Endothelial cell of umbilical vein (primary cell): Measurements from ENCODE around the gene ABCB4. TPM values are rescaled to one million over a fixed set of nuclear protein-coding genes. Genes with fewer than 3 reads are reported as not detected.

Experiments
- BruUV-seq: library from RNA; stranded (reverse); fragments of 400-500 nt; replicated peaks from 2 replicates; lab custom pipeline; 2021; lab: Mats Ljungman, UMichigan
- CTCF ChIA-PET: fragments of 300-600, 350-600 bp; sonication (Branson Sonifier 250); formaldehyde crosslinking; loops from one replicate; lab custom pipeline; 2021; ENCODE audit warnings: antibody characterized with exemption, inconsistent platforms; lab: Charles Lee
- POLR2A ChIA-PET: fragments of 300-600, 350-600 bp; sonication (Branson Sonifier 250); formaldehyde crosslinking; loops from one replicate; lab custom pipeline; 2021; ENCODE audit warnings: antibody characterized with exemption, inconsistent platforms; lab: Charles Lee
- DNase-seq: peaks from one replicate; pipeline ENCODE4 v3.0.0-alpha.2; 2011; ENCODE audit warnings: low read depth, low spot score
- FAIRE-seq: peaks from 2 replicates; lab custom pipeline; 2011; peaks lifted over from hg19 to GRCh38; lab: Jason Lieb, UNC
- H2AFZ ChIP-seq: 2 replicates; pipeline ENCODE4 v1.6.0; 2012; ENCODE audit warnings: low read depth, low read length, control low read depth, inconsistent platforms
- H3K27ac ChIP-seq: 2 replicates; pipeline ENCODE4 v1.5.1; 2011; ENCODE audit warnings: low read depth, mild to moderate bottlenecking, control low read depth, low read length, moderate library complexity; ENCODE audit not compliant: insufficient read depth
- H3K27me3 ChIP-seq, 2 experiments: 2 replicates each; pipeline versions ENCODE4 v1.6.0 to v1.6.1; 2011; ENCODE audit warnings: low read length in 2 of 2, mixed read lengths in 1 of 2; ENCODE audit not compliant: control insufficient read depth in 2 of 2, insufficient read depth in 2 of 2
- H3K36me3 ChIP-seq, 2 experiments: 2 replicates in 1 of 2; 3 replicates in 1 of 2; pipeline ENCODE4 v1.5.1; 2011; ENCODE audit warnings: low read length in 2 of 2, mild to moderate bottlenecking in 1 of 2, moderate library complexity in 1 of 2; ENCODE audit not compliant: control insufficient read depth in 2 of 2, insufficient read depth in 2 of 2; ENCODE audit errors: extremely low read depth in 1 of 2
- H3K4me1 ChIP-seq: 3 replicates; pipeline ENCODE4 v1.5.1; 2011; ENCODE audit warnings: mild to moderate bottlenecking, low read length; ENCODE audit not compliant: control insufficient read depth, insufficient read depth; ENCODE audit errors: extremely low read depth
- H3K4me2 ChIP-seq: 2 replicates; pipeline ENCODE4 v1.6.1; 2011; ENCODE audit warnings: low read length, control low read depth, mixed read lengths; ENCODE audit not compliant: insufficient read depth
- H3K4me3 ChIP-seq, 3 experiments: fragments of 200-600 bp in 1 of 3; sonication (generic), shearing (Covaris generic) in 1 of 3; replicated peaks in 1 of 3; 2 replicates each; pipeline ENCODE4 v1.5.1; 2011 to 2016; ENCODE audit warnings: control low read depth in 3 of 3, low read length in 3 of 3, mild to moderate bottlenecking in 2 of 3, inconsistent platforms in 1 of 3, low read depth in 1 of 3, moderate library complexity in 1 of 3; ENCODE audit not compliant: insufficient read depth in 1 of 3
- H3K79me2 ChIP-seq: 2 replicates; pipeline ENCODE4 v1.6.0; 2012; ENCODE audit warnings: low read length, inconsistent platforms; ENCODE audit not compliant: control insufficient read depth, insufficient read depth
- H3K9ac ChIP-seq: replicated peaks from 2 replicates; pipeline ENCODE3; 2011; ENCODE audit warnings: low read length, control low read depth; ENCODE audit not compliant: insufficient read depth; ENCODE audit errors: extremely low read depth
- H3K9me1 ChIP-seq: replicated peaks from 3 replicates; pipeline ENCODE4 v1.6.0; 2011; ENCODE audit warnings: mild to moderate bottlenecking, low read length; ENCODE audit not compliant: control insufficient read depth, insufficient read depth; ENCODE audit errors: extremely low read depth
- H3K9me3 ChIP-seq: replicated peaks from 2 replicates; pipeline ENCODE4 v1.5.1; 2012; ENCODE audit warnings: low read length, inconsistent platforms; ENCODE audit not compliant: control insufficient read depth, insufficient read depth
- H4K20me1 ChIP-seq: replicated peaks from 2 replicates; pipeline ENCODE3; 2011; ENCODE audit warnings: mild to moderate bottlenecking, low read length; ENCODE audit not compliant: control insufficient read depth, insufficient read depth; ENCODE audit errors: extremely low read depth
- CTCF ChIP-seq, 2 donors: IDR thresholded peaks; 1 replicate in 1 of 2; 2 replicates in 1 of 2; pipeline ENCODE4 v1.5.1; 2011; ENCODE audit warnings: low read length in 2 of 2, mild to moderate bottlenecking in 2 of 2, moderate library complexity in 2 of 2, control low read depth in 1 of 2, inconsistent platforms in 1 of 2, low read depth in 1 of 2; ENCODE audit not compliant: insufficient read depth in 1 of 2; ENCODE audit errors: extremely low read depth in 1 of 2
- EZH2 ChIP-seq: IDR thresholded peaks from 2 replicates; pipeline ENCODE4 v1.6.1; 2012; ENCODE audit warnings: borderline replicate concordance, low read depth, mild to moderate bottlenecking, moderate library complexity, low read length, inconsistent platforms; ENCODE audit not compliant: severe bottlenecking
- FOS ChIP-seq: IDR thresholded peaks from 2 replicates; pipeline ENCODE4 v1.6.1; 2011; ENCODE audit warnings: mild to moderate bottlenecking, low read length, moderate library complexity, borderline replicate concordance; ENCODE audit not compliant: insufficient read depth
- GATA2 ChIP-seq: IDR thresholded peaks from 2 replicates; pipeline ENCODE4 v1.7.0; 2011; ENCODE audit warnings: low read depth, mild to moderate bottlenecking, moderate library complexity, mixed read lengths, low read length; ENCODE audit not compliant: insufficient read length, insufficient read depth
- JUN ChIP-seq: IDR thresholded peaks from 2 replicates; pipeline ENCODE4 v1.6.1; 2011; ENCODE audit warnings: borderline replicate concordance, low read depth; ENCODE audit not compliant: insufficient read length, insufficient read depth
- MAX ChIP-seq: IDR thresholded peaks from 2 replicates; pipeline ENCODE4 v1.6.1; 2011; ENCODE audit not compliant: insufficient read depth, insufficient read length
- MYC ChIP-seq: IDR thresholded peaks from one replicate; pipeline ENCODE4 v1.6.1; 2011; ENCODE audit warnings: mild to moderate bottlenecking, low read depth, low read length
- POLR2A ChIP-seq: IDR thresholded peaks from 2 replicates; pipeline ENCODE4 v1.6.1; 2012; ENCODE audit warnings: low read depth, mild to moderate bottlenecking, control low read depth, low read length
- POLR2AphosphoS5 ChIP-seq: IDR thresholded peaks from 2 replicates; pipeline ENCODE4 v1.6.1; 2012; ENCODE audit warnings: low read depth, mild to moderate bottlenecking, control low read depth, low read length, moderate library complexity; ENCODE audit not compliant: insufficient read depth
- dilution Hi-C: fragments of 300-500 bp; cut with MboI; formaldehyde crosslinking; loops from one replicate; pipeline ENCODE4 v1.15.0; 2019; ENCODE audit warnings: low sequenced_read_pairs; ENCODE audit not compliant: extremely low pct_ligation_motif_present
- intact Hi-C: fragments of 100-400 bp; cut with micrococcal nuclease; formaldehyde crosslinking; loops from one replicate; pipeline ENCODE4 v1.10.0; 2022
- polyA plus RNA-seq, 4 experiments: library from polyadenylated mRNA; depleted of rRNA in 3 of 4; stranded (reverse) in 3 of 4; unstranded in 1 of 4; fragments of >200 nt; gene quantifications; 2 replicates each; pipeline versions ENCODE4 v1.2.1 to v1.2.3, GENCODE V29; 2011 to 2012; ENCODE audit warnings: missing spikeins in 1 of 4
- total RNA-seq: library from RNA; stranded (reverse); gene quantifications from 2 replicates; pipeline ENCODE4 v1.2.3, GENCODE V29; 2021

ABCB4 gene
- total and polyA plus RNA-seq, 2 donors (not counting 3 experiments of a cell fraction or from before 2014, with no cell fraction given): 0.11 to 0.15 TPM

- intact Hi-C loops: loop anchor here (5.0 kb wide), 1 partner anchor 502 kb away; no protein-coding TSS in a partner anchor
- no peak for TF ChIP-seq GATA2
- BruUV-seq: no TSS peak
- DNase-seq (no peak), FAIRE-seq (no peak)
- Histone ChIP-seq H3K79me2 (no peaks in the 10 kb centered on the region), H3K27me3 (peaks cover 12 to 14% of the 10 kb centered on the region in 2 experiments), H3K36me3 (no peaks in the 10 kb centered on the region), H3K4me2 (no peak overlapping the region), H3K4me1 (no peaks in the 10 kb centered on the region), H4K20me1 (no peaks in the 10 kb centered on the region), H3K9ac (no peak overlapping the region), H3K9me1 (no peaks in the 10 kb centered on the region), H3K9me3 (no peaks in the 10 kb centered on the region), H2AFZ (no peak overlapping the region), H3K4me3 (no peak overlapping the region), H3K27ac (no peak overlapping the region)
- ChIA-PET POLR2A (interaction anchor here (0.9 kb wide), 1 partner anchor 274 kb away, joined by 3 read pairs; no protein-coding TSS in a partner anchor), CTCF (interaction anchor here (0.7 to 8.0 kb wide), 10 partner anchors 8 to 752 kb away, joined by 3 to 299 read pairs (median 8); no protein-coding TSS in a partner anchor)
- dilution Hi-C loops: loop anchor here (25.0 kb wide), 1 partner anchor 102 kb away; no protein-coding TSS in a partner anchor
These were observed 60.7 kb downstream of the ABCB4 start for GRCh38 chr7:87414794-87415188.

DNA sequence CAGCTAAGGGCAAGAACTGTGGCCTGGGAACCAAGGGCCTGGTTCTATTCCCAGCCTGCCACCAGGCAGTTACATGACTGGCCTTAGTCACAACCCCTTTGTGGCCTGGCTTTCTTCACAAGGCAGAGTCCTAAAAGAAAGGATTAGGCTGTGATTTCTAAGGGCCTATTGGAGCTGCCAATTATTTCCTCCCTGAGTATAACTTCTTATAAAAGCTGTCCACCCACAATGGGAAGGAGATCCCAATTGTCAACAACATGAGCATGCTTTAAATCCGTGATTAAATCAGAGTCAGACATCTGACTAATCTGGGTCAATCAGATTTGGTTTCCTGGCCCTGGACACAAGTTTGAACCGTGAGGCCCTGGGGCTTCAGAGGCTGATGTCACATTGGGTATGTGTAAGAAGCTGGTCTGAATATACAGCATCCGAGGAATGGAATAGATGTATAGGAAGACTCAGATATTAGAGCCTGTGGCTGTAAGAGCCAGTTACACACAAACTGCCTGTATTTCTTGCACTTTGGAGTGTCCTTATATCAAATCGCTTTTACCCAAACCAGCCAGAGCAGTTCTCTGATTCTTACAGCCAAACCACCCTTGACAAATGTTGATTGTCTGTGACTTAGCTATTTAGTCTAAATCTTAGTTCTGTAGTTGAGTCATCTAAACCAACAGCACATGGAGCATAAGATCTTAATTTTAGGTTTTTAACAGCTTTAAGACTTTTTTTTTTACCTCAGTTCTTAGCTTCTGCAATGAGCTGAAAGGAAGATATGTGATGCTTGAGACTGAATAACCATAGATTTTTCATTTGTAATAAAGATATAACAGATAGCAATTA lies 61.3 kb downstream of the ABCB4 start:
- Histone ChIP-seq H2AFZ (no peak overlapping the region), H3K9ac (no peak overlapping the region), H3K36me3 (no peaks in the 10 kb centered on the region), H4K20me1 (no peaks in the 10 kb centered on the region), H3K27me3 (peaks cover 12 to 14% of the 10 kb centered on the region in 2 experiments), H3K4me1 (no peaks in the 10 kb centered on the region), H3K4me3 (no peak overlapping the region), H3K27ac (no peak overlapping the region), H3K9me1 (no peaks in the 10 kb centered on the region), H3K79me2 (no peaks in the 10 kb centered on the region), H3K4me2 (no peak overlapping the region), H3K9me3 (no peaks in the 10 kb centered on the region)
- DNase-seq (no peak), FAIRE-seq (no peak)
- intact Hi-C loops (no loop called here), dilution Hi-C loops (loop anchor here (25.0 kb wide), 1 partner anchor 102 kb away; no protein-coding TSS in a partner anchor)
- POLR2A ChIA-PET: interaction anchor here (0.9 kb wide), 1 partner anchor 273 kb away, joined by 3 read pairs; no protein-coding TSS in a partner anchor
- CTCF ChIA-PET: interaction anchor here (0.9 to 8.0 kb wide), 5 partner anchors 11 to 100 kb away, joined by 3 to 299 read pairs (median 10); no protein-coding TSS in a partner anchor
- no TSS peak for BruUV-seq
- TF ChIP-seq MYC: no peak
- no peak for TF ChIP-seq GATA2
- no peak for TF ChIP-seq FOS
- TF ChIP-seq MAX: no peak
- no peak for TF ChIP-seq JUN
- no peak for TF ChIP-seq POLR2A
- TF ChIP-seq POLR2AphosphoS5: no peak
- no peak for TF ChIP-seq CTCF (IDR thresholded peaks at IDR 0.05; ENCODE audit: extremely low read depth in 1 of 2, insufficient read depth in 1 of 2, low read depth in 1 of 2, low read length in 2 of 2)
- TF ChIP-seq EZH2: no peak
